A673 (cell line): ENCODE data around the gene LRRC18. TPM values are rescaled to one million over a fixed set of nuclear protein-coding genes. Genes with fewer than 3 reads are reported as not detected.

Experiments used
- BruUV-seq: library from RNA; stranded (reverse); fragments of 400-500 nt; replicated peaks from 2 replicates; lab custom pipeline; 2021; lab: Mats Ljungman, UMichigan
- CTCF ChIA-PET: fragments of 300-600 bp; sonication (Branson Sonifier 250); formaldehyde crosslinking; loops from one replicate; lab custom pipeline; 2022; ENCODE audit warnings: antibody characterized with exemption; lab: Charles Lee
- POLR2A ChIA-PET: fragments of 300-600 bp; sonication (Branson Sonifier 250); formaldehyde crosslinking; loops from one replicate; lab custom pipeline; 2022; ENCODE audit warnings: antibody characterized with exemption; ENCODE audit not compliant: low non-redundant PET; lab: Charles Lee
- DNase-seq: peaks from one replicate; pipeline ENCODE4 v3.0.0-alpha.2; 2015; ENCODE audit warnings: low spot score
- H3K27ac ChIP-seq: fragments of 200-600 bp; sonication (generic); 2 replicates; pipeline ENCODE4 v1.5.1; 2016; ENCODE audit warnings: mixed run types, low read depth, mild to moderate bottlenecking, mixed read lengths, antibody characterized with exemption, low read length; ENCODE audit not compliant: poor library complexity, severe bottlenecking
- H3K27me3 ChIP-seq: fragments of 200-600 bp; sonication (generic); replicated peaks from 2 replicates; pipeline ENCODE4 v1.6.1; 2017; ENCODE audit warnings: mixed run types, low read depth, mild to moderate bottlenecking, mixed read lengths, antibody characterized with exemption, low read length; ENCODE audit not compliant: insufficient read depth, poor library complexity
- H3K36me3 ChIP-seq: fragments of 200-600 bp; sonication (generic); 2 replicates; pipeline ENCODE4 v1.6.1; 2016; ENCODE audit warnings: mixed run types, mild to moderate bottlenecking, mixed read lengths, antibody characterized with exemption, low read length; ENCODE audit not compliant: insufficient read depth, poor library complexity, severe bottlenecking
- H3K4me1 ChIP-seq: fragments of 200-600 bp; sonication (generic); 2 replicates; pipeline ENCODE4 v1.6.1; 2017; ENCODE audit warnings: mixed run types, mild to moderate bottlenecking, mixed read lengths, antibody characterized with exemption, low read length; ENCODE audit not compliant: insufficient read depth, poor library complexity, severe bottlenecking
- H3K4me3 ChIP-seq: fragments of 200-600 bp; sonication (generic); 2 replicates; pipeline ENCODE4 v1.5.1; 2016; ENCODE audit warnings: low read depth, mixed run types, mild to moderate bottlenecking, mixed read lengths, low read length; ENCODE audit not compliant: poor library complexity, severe bottlenecking
- H3K9me3 ChIP-seq: fragments of 200-600 bp; sonication (generic); 2 replicates; pipeline ENCODE4 v1.6.1; 2016; ENCODE audit warnings: mixed run types, low read depth, mild to moderate bottlenecking, mixed read lengths, antibody characterized with exemption, low read length; ENCODE audit not compliant: poor library complexity, severe bottlenecking
- EZH2 ChIP-seq: fragments of 200-600 bp; sonication (generic); IDR thresholded peaks from 2 replicates; pipeline ENCODE4 v1.6.1; 2017; ENCODE audit warnings: borderline replicate concordance, low read depth, mild to moderate bottlenecking, mixed read lengths, antibody characterized with exemption, low read length; ENCODE audit not compliant: poor library complexity, severe bottlenecking
- intact Hi-C: fragments of 100-400 bp; cut with micrococcal nuclease; formaldehyde crosslinking; loops from one replicate; pipeline ENCODE4 v1.10.0; 2022; ENCODE audit not compliant: unreplicated experiment
- total RNA-seq: library from RNA; stranded (reverse); gene quantifications from 2 replicates; pipeline ENCODE4 v1.2.3, GENCODE V29; 2021
- TF ChIP-seq, protein P1 (sequence below): fragments of 300-800, 200-600 bp; sonication (generic); conservative IDR thresholded peaks from 2 replicates; pipeline ENCODE4 v1.5.1; 2017; ENCODE audit warnings: low read depth, mild to moderate bottlenecking, antibody characterized with exemption, low read length, moderate library complexity, mixed read lengths

Gene LRRC18
- total RNA-seq, 1 experiment from 2014 or later, result not detected

DNA sequence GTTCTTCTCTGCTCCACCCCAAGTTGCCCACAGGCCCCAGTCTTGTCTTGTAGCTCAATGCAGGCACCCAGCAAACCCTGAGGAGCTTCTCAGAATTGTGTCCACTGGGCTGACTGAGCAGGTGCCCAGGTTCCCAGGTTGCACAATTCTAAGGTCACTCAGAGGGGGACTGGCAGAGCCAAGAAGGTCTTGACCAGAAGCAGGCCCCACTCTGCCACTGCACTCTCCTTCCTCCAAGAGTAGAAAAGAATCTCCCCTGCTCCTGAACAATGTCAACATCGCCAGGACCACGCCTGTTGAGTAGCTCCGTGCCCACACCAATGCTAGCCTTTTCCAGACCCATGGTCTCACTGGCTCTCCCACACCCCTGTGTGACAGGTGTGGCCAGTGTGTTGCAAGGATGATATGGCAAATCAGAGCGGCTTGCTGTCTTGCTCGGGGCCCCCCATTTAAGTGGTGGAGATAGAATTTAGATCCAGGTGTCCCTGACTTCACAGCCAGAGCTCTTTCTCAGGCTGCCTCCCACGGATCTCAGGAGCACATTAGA, 577 bp downstream of the LRRC18 start:
- DNase-seq, result no peak
- BruUV-seq, result no TSS peak
- Histone ChIP-seq H3K36me3 (no peaks in the 10 kb centered on the region), H3K4me1 (no peaks in the 10 kb centered on the region), H3K27me3 (peaks cover 4% of the 10 kb centered on the region), H3K27ac (no peak overlapping the region), H3K9me3 (no peaks in the 10 kb centered on the region), H3K4me3 (no peak overlapping the region)
- ChIA-PET POLR2A (no interaction called here), CTCF (interaction anchor here (0.6 kb wide), 1 partner anchor 289 kb away, joined by 7 read pairs; no protein-coding TSS in a partner anchor)
- intact Hi-C loops, result no loop called here
- TF ChIP-seq EZH2, result no peak
- TF ChIP-seq, protein P1, sequence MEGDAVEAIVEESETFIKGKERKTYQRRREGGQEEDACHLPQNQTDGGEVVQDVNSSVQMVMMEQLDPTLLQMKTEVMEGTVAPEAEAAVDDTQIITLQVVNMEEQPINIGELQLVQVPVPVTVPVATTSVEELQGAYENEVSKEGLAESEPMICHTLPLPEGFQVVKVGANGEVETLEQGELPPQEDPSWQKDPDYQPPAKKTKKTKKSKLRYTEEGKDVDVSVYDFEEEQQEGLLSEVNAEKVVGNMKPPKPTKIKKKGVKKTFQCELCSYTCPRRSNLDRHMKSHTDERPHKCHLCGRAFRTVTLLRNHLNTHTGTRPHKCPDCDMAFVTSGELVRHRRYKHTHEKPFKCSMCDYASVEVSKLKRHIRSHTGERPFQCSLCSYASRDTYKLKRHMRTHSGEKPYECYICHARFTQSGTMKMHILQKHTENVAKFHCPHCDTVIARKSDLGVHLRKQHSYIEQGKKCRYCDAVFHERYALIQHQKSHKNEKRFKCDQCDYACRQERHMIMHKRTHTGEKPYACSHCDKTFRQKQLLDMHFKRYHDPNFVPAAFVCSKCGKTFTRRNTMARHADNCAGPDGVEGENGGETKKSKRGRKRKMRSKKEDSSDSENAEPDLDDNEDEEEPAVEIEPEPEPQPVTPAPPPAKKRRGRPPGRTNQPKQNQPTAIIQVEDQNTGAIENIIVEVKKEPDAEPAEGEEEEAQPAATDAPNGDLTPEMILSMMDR, result no peak

DNA sequence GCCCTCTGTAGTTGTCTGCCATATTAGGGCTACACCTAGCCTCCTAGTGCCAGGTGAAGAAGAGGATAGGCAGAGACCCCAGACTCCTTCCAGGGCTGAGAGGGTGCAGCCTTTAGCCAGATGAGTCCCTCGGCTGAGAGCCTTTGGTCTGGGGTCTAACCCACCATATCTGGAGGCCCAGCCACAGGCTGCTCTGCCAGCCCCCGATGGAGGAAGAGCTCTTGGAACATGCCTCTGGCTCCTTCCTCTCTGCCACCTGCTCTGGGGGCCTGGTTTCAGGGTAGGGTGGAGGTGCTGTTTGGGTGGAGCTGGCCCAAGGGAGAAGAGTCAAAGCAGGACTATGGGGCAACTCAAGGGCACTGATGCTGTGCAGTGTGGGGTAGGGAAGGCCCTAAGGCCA, 1.4 kb downstream of the LRRC18 start:
- intact Hi-C loops, result no loop called here
- H3K36me3 ChIP-seq, result no peaks in the 10 kb centered on the region
- no peak overlapping the region for H3K27ac ChIP-seq
- no peak for TF ChIP-seq EZH2
- H3K4me3 ChIP-seq, result no peak overlapping the region
- no peaks in the 10 kb centered on the region for H3K4me1 ChIP-seq
- H3K27me3 ChIP-seq, result peaks cover 4% of the 10 kb centered on the region
- ChIA-PET POLR2A (no interaction called here), CTCF (interaction anchor here (0.6 kb wide), 1 partner anchor 288 kb away, joined by 7 read pairs; no protein-coding TSS in a partner anchor)
- H3K9me3 ChIP-seq, result no peaks in the 10 kb centered on the region
- BruUV-seq, result no TSS peak
- DNase-seq, result no peak

DNA sequence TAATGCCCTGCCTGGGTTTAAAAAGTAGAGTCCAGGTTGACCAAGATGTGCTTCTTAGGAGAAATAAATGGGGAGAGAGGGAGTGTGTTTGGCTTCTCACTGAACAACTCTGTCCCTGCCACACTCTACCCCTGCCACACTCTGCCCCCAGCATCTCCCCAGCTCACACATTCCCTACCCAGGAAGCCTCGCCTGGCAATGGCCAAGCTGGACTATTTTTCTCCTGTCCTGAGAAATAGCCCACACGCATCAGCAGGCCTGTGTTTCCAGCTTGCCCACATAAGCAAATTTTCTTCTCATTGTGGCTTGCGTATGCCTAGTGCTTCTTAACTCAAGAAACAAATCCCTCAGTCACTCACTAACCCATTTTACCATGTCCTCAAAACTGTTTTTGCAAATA, 1.8 kb downstream of the LRRC18 start:
- H3K36me3 ChIP-seq, result no peaks in the 10 kb centered on the region
- H3K9me3 ChIP-seq, result no peaks in the 10 kb centered on the region
- DNase-seq, result no peak
- H3K27ac ChIP-seq, result no peak overlapping the region
- intact Hi-C loops, result no loop called here
- no peak for TF ChIP-seq EZH2
- TF ChIP-seq, protein P1, result no peak
- CTCF ChIA-PET, result no interaction called here
- H3K27me3 ChIP-seq, result peaks cover 4% of the 10 kb centered on the region
- POLR2A ChIA-PET, result no interaction called here
- H3K4me3 ChIP-seq, result no peak overlapping the region
- no TSS peak for BruUV-seq
- no peaks in the 10 kb centered on the region for H3K4me1 ChIP-seq

DNA sequence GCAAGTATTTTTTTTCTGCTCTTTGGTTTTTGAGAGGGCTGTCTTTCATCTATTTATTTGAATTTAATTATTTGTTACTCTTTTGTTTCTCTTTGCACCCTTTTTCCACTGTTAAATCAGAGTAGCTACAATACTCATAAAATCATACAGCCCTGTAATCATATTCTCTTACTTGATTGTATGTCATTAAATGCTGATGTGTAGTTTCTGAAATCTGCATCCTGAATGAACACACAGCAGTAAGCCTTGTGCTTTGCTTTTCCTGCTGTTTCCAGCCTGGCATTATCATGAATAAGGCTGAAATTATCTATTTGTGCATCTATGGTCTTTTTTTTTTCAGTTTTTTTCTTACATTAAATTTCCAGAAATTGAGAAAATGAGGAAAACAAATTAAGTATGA, 4.1 kb downstream of the LRRC18 start:
- no peak overlapping the region for H3K4me3 ChIP-seq
- ChIA-PET CTCF (no interaction called here), POLR2A (no interaction called here)
- intact Hi-C loops, result no loop called here
- no peaks in the 10 kb centered on the region for H3K36me3 ChIP-seq
- BruUV-seq, result no TSS peak
- no peaks in the 10 kb centered on the region for H3K9me3 ChIP-seq
- DNase-seq, result no peak
- H3K4me1 ChIP-seq, result no peaks in the 10 kb centered on the region
- H3K27ac ChIP-seq, result no peak overlapping the region
- H3K27me3 ChIP-seq, result peaks cover 4% of the 10 kb centered on the region
- TF ChIP-seq, protein P1, result no peak
- TF ChIP-seq EZH2, result no peak
